HG02840 (cell line): ENCODE data around the gene CRLF1.
"Not testable (repeated sequence)": the region's sequence is repeated elsewhere in the genome, so short reads cannot be mapped to it uniquely, and the experiment has no call there.

Experiments
- ATAC-seq: cut with Tn5 transposase; IDR thresholded peaks from one replicate; pipeline ENCODE4 v1.9.1; 2021; ENCODE audit warnings: mild to moderate bottlenecking, moderate library complexity, moderate number of reproducible peaks; ENCODE audit not compliant: unreplicated experiment, low FRiP score

The CRLF1 gene

GRCh38 chr19:18594096-18594823, 12.3 kb downstream of the CRLF1 start:
- no peak for ATAC-seq

GRCh38 chr19:18593367-18594095, 13.1 kb downstream of the CRLF1 start:
- no peak for ATAC-seq

- ATAC-seq, result not testable (repeated sequence)
These were observed 13.9 kb downstream of the CRLF1 start for GRCh38 chr19:18592732-18593131.

GRCh38 chr19:18591735-18592385, 14.7 kb downstream of the CRLF1 start:
- ATAC-seq, result no peak

- ATAC-seq, result no peak
These were observed 16.0 kb downstream of the CRLF1 start for GRCh38 chr19:18590273-18591272.

DNA sequence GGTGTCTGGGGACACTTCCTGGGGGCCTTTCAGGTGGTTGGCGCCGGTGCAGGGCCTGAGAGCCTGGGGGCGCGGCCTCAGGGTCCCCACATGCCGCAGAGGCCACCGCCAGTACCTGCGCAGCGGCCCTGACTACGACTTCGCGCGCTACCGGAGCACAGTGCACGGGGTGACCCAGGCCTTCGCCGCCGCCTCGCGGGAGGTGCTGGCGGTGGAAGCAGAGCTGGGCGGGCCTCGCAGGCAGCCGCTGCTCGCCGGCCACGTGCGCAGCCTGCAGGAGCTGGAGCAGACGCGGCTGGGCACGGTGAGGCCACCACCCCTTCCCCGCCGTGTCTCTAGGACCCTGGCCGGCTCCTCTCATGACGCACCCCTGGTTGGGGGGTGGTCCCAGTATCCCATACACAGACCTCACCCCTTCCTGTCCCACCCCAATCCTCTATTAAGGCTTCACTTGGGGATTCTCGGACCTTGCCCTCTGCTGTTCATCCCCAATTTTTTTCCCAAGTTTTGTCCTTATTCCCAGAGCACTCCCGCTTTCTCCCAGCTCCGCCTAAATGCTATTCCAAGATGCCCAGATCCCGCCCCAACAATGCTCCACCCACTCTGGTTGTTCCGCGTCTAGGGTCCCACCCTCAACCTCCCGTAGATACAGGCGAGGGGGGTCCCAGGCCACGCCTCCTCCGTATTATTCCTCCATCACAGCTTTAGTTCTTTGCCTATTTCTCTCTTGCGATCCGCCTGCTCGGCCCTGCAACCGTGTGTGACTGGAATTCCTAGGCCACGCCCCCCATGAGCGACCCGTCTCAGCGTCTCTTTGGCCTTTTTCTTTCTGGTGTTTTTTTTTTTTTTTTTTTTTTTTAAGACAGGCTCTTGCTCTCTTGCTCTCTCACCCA, 17.0 kb downstream of the CRLF1 start:
- peak; percentile 28 for ATAC-seq

DNA sequence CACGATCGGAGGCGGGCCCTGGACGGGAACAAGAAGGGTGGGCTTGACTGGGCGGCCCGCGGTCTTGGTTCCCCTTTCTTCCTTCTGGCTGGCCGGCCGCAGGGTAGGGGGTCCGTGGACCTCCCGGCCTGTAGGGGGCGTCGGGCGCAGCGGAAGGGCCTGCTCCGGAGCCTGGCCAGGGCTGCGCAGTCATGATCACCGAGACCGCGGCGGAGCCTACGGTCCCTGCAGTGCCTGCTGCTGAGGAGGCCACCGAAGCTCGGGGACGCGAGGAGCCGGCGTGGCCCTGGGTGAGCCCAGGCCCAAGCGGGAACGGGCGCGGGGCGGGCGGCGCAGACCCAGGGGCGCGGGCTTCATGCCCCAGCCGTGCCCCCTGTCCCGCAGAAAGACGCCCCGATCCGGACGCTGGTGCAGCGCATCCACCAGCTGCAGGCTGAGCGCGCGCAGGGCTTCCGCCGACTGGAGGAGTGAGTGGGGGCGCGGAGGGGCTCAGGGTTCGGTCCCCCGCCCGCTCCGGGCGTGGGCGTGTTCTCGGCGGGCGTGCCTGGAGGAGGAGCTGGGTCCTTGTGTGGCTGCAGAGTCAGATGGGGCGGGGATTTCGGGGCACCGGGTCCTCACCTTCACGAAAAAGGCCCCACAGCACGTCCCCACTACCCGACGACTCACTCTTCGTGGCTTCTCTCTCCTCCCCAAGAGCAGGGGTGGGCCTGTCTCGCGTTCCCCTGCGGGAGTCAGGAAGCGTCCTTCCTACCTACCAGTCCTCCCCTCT, 17.8 kb downstream of the CRLF1 start, which contains the start of gene REX1BD:
TSS of gene REX1BD (plus strand) at position 188 of the 769 bp plus-strand sequence. CDS start at position 192, 4 bp downstream.
- peak; percentile 78 for ATAC-seq

DNA sequence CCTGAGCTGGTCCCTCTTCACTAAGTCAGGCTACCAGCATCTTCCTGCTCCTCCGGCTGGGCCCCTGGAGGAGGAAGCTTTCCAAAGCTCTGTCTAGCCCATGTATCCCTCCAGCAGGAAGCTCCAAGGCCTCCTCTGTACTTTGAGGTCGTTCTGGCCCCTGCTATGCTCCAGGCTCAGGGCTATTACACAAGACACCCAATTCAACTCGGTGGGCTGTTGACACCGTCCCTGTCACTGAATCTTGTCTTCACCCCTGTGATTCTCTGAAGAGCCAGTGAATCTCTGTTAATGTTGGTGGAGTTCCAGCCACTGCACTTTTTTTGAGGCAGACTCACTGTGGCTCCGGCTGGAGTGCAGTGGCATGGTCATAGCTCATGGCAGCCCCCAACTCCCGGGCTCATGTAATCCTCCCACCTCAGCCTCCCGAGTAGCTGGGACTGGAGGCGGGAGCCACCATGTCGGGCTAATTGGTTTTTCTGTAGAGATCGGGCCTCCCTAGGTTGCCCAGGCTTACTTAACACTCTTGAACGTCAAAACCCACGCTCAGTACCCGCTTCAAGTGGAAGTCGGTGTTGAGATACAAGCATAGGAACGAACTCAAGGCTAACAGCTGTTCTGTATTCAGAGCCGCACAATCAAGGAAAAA, 18.5 kb downstream of the CRLF1 start:
- no peak for ATAC-seq

- no peak for ATAC-seq
These were observed 19.0 kb downstream of the CRLF1 start for GRCh38 chr19:18587561-18587960.

DNA sequence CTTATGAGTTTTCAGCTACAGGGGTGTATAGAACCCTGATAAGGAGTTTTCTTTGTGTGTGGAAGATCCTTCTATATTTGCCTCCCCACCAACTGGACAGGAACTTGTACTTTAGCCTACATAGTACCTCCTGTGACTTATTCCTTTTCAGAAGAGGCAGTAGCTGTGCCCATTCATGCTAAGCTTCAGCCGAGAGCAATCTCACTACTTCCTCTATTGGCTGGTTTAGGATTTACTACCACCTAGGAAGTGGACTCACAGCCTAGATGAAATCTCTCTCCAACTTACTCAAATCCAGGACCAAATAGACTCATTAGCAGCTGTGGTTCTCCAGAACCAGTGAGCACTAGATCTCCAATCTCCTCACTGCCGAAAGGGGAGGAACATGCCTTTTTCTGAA, 20.3 kb downstream of the CRLF1 start:
- no peak for ATAC-seq

DNA sequence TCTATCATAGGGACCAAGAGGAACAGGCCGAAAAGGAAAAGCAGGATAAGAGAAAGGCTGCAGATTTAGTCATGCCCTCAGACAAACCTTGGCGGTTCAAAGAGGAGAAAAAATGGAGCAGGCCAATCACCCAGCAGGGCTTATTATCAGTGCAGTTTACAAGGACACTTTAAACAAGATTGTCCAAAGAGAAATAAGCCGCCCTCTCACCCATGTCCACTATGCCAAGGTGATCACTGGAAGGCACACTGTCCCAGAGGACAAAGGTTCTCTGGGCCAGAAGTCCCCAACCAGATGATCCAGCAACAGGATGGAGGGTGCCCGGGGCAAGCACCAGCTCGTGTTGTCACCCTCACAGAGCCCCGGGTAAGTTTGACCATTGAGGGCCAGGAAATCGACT, 26.3 kb downstream of the CRLF1 start:
- no peak for ATAC-seq

DNA sequence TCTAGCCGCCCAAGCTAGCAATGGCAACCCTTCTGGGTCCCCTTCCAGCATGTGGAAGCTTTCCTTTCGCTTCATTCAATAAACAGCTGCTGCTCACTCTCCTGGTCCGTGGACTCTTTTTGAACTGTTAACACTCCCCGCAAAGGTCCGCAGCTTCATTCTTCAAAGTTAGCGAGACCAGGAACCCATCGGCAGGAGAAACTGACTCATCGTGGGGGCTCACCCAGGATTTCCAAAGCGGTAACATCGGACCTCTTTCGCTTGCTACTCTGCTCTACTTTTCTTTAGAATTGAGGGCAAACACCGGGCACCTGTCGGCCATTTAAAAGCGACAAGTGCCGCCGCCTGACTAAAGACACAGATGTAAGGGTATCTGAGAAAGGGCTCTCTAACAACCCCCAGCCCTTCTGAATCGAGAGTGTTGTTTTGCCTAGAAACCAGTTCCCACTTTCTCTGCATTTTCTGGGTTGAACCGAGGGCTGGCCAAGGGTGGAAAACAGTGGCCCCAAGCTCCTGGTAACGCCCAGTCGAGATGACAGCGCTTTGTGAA, 29.2 kb downstream of the CRLF1 start:
- no peak for ATAC-seq

DNA sequence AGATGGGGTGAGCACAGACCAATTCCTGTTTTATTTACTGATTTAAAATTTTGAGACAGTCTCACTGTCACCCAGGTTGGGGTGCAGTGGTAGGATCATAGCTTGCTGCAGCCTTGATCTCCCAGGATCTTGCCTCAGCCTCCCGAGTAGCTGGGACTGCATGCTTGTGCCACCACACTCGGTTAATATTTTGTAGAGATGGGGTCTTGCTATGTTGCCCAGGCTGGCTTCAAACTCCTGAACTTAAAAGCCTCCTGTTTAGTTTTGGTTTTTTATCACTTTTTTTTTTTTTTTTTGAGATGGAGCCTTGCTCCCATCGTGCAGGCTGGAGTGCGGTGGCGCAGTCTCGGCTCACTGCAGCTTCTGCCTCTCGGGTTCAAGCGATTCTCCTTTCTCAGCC, 30.2 kb downstream of the CRLF1 start:
- ATAC-seq, result no peak

GRCh38 chr19:18574691-18575291, 31.8 kb downstream of the CRLF1 start:
- ATAC-seq, result no peak

- peak; percentile 92 for ATAC-seq
These were observed 34.8 kb downstream of the CRLF1 start, which contains the start of gene UBA52 for GRCh38 chr19:18571564-18572344. Gene UBA52 (plus strand): TSS chr19:18571857. CDS start chr19:18573301, 1,444 bp downstream.

- no peak for ATAC-seq
These were observed 38.2 kb downstream of the CRLF1 start for GRCh38 chr19:18568367-18568766.
